Neutrophil (primary cell): ENCODE results near the gene HMCN1.

ENCODE experiments used
- H3K27ac ChIP-seq: fragments of 200-600 bp; sonication (generic); 2 replicates; pipeline ENCODE4 v1.5.1; 2016; ENCODE audit warnings: mild to moderate bottlenecking, moderate library complexity
- H3K27me3 ChIP-seq: fragments of 200-600 bp; sonication (generic); 2 replicates; pipeline ENCODE4 v1.6.0; 2016; ENCODE audit warnings: mild to moderate bottlenecking
- H3K36me3 ChIP-seq: fragments of 200-600 bp; sonication (generic); 2 replicates; pipeline ENCODE4 v1.5.1; 2017
- H3K4me1 ChIP-seq, 2 experiments: fragments of 200-600 bp in 1 of 2; sonication (generic) in 1 of 2; 1 replicate in 1 of 2; 2 replicates in 1 of 2; pipeline versions ENCODE4 v1.5.1 to v1.6.1; 2013 to 2016; ENCODE audit warnings: low read depth in 1 of 2, low read length in 1 of 2, mild to moderate bottlenecking in 1 of 2, moderate library complexity in 1 of 2; ENCODE audit not compliant: control insufficient read depth in 1 of 2, insufficient read depth in 1 of 2
- H3K4me3 ChIP-seq, 2 experiments: fragments of 200-600 bp in 1 of 2; sonication (generic) in 1 of 2; 1 replicate in 1 of 2; 2 replicates in 1 of 2; pipeline ENCODE4 v1.5.1; 2013 to 2016; ENCODE audit warnings: low read depth in 1 of 2, low read length in 1 of 2, mild to moderate bottlenecking in 1 of 2, moderate library complexity in 1 of 2
- H3K9me3 ChIP-seq: fragments of 200-600 bp; sonication (generic); 2 replicates; pipeline ENCODE4 v1.5.1; 2016
- TF ChIP-seq, protein P1 (sequence below): fragments of 200-600 bp; sonication (generic); IDR thresholded peaks from 2 replicates; pipeline ENCODE4 v1.5.1; 2016; ENCODE audit warnings: antibody characterized with exemption

Gene HMCN1

DNA sequence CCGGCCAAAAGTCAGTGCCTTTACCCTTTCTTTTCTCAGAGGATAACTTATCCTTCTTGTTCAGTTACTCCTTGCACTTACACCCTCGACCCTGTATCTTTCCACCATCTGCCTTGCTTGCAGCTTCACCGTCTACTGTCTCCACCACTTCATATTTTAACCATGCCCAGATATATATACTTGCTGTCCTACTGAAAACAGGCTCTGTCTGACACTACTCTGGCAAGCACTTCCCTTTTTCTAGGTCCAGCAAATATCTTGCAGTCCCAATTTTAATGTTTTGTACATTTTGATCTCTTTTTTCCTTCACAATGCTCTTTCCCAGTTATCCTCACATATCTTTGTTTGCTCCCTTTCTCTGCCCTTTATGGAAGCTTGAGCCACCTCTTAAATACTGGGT is 332.2 kb downstream of the HMCN1 start:
- no peaks in the 10 kb centered on the region for H3K9me3 ChIP-seq

DNA sequence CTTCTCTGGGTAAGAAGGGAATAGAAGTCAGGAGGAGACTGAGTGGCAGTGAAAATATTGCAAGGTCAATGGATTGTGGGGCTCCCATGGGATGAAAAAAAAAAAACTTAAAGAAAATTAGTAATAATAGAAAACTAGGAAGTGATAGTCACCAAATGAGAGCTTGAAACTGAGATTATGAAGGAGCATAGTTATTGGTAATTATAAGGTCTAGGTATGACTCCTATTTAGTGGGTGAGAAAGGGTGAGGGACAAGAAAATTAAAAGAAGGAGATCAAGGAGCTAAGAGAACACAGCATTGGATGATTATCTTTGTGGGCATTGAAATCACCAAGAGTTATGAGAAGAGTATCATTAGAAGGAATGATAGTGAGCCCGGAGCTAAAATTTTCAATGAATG is 339.5 kb downstream of the HMCN1 start:
- Histone ChIP-seq H3K36me3 (no peaks in the 10 kb centered on the region), H3K4me1 (no peaks in the 10 kb centered on the region), H3K27me3 (no peaks in the 10 kb centered on the region), H3K27ac (no peak overlapping the region), H3K4me3 (no peak overlapping the region), H3K9me3 (no peaks in the 10 kb centered on the region)
- TF ChIP-seq, protein P1, sequence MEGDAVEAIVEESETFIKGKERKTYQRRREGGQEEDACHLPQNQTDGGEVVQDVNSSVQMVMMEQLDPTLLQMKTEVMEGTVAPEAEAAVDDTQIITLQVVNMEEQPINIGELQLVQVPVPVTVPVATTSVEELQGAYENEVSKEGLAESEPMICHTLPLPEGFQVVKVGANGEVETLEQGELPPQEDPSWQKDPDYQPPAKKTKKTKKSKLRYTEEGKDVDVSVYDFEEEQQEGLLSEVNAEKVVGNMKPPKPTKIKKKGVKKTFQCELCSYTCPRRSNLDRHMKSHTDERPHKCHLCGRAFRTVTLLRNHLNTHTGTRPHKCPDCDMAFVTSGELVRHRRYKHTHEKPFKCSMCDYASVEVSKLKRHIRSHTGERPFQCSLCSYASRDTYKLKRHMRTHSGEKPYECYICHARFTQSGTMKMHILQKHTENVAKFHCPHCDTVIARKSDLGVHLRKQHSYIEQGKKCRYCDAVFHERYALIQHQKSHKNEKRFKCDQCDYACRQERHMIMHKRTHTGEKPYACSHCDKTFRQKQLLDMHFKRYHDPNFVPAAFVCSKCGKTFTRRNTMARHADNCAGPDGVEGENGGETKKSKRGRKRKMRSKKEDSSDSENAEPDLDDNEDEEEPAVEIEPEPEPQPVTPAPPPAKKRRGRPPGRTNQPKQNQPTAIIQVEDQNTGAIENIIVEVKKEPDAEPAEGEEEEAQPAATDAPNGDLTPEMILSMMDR, result no peak

More for the DNA sequence above, 332.2 kb downstream of the HMCN1 start:
- Histone ChIP-seq H3K4me1 (no peaks in the 10 kb centered on the region), H3K27me3 (no peaks in the 10 kb centered on the region), H3K4me3 (no peak overlapping the region), H3K36me3 (no peaks in the 10 kb centered on the region), H3K27ac (no peak overlapping the region)
- TF ChIP-seq, protein P1, result no peak

DNA sequence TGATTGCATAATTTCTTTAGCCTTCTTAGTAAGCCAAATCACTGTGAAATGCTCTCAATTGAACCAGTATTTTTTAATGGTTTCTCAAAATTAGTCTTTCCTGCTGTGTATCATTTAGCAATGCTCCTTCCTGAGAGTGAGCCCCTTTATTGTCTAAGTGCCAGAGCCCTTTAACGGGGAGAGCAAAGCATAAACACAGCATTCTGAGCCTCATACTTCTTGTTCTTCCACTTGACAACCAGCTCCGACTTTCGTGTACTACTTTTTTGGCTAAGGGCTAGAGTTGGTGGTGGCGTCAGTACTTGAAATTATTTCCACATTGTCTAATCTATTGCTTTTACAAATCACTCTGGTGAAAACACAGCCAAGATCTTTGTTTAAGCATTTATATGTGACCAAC is 341.8 kb downstream of the HMCN1 start:
- H3K27me3 ChIP-seq, result no peaks in the 10 kb centered on the region
- no peak overlapping the region for H3K4me3 ChIP-seq
- H3K9me3 ChIP-seq, result no peaks in the 10 kb centered on the region
- H3K36me3 ChIP-seq, result no peaks in the 10 kb centered on the region
- no peaks in the 10 kb centered on the region for H3K4me1 ChIP-seq
- TF ChIP-seq, protein P1, result no peak
- H3K27ac ChIP-seq, result no peak overlapping the region

DNA sequence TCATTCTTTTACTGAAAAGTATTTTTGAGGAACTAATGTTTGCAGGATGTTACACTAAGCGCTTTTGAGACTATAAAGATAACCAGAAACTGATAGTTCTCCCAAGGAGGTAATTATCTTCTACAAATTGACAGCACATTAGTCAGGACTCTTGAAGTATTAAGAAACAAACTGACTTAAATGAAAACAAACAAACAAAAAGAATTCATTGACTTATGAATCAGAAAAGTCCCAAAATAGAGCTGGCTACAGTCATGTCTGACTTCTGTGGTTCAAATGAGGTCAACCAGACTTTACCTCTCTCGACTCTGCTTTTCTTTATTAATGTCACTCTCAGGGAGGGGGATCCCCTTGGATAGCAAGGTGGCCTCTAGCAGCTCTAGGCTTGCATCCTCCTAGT is 344.1 kb downstream of the HMCN1 start:
- Histone ChIP-seq H3K4me3 (no peak overlapping the region), H3K27me3 (no peaks in the 10 kb centered on the region), H3K9me3 (no peaks in the 10 kb centered on the region), H3K36me3 (no peaks in the 10 kb centered on the region), H3K4me1 (no peaks in the 10 kb centered on the region), H3K27ac (no peak overlapping the region)
- TF ChIP-seq, protein P1, result no peak

DNA sequence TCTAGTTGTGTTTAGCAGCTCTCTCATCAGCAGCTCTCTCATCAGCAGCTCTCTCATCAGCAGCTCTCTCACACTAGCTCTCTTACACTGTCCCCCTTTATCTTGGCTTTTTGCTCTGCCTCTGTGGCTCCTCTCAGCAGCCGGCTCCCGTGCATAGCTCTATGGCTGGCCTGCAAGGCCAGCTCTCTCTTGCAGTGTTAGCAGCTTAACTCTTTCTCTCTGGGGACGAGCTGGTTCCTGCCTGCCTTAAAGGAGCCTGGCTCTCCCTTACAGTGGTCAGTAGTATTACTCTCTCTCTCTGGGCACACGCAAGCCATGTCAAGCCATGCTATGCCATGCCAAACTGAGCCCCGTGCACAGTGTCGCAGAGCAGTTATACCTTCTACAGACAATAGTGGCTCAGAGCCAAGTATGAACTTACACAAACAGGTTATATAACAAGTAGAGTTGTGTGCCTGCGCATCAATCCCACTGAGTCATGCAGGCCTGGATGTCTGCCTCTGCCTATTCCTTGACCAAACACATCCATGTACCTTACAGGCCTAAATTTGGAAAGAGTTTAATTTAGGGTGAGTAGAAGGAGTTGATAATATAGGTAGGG is 345.0 kb downstream of the HMCN1 start:
- Histone ChIP-seq H3K4me1 (no peaks in the 10 kb centered on the region), H3K4me3 (no peak overlapping the region), H3K9me3 (no peaks in the 10 kb centered on the region), H3K36me3 (no peaks in the 10 kb centered on the region), H3K27ac (no peak overlapping the region), H3K27me3 (no peaks in the 10 kb centered on the region)
- TF ChIP-seq, protein P1, result no peak
